H9 (cell line): ENCODE data around the gene TMC1. TPM values are rescaled to one million over a fixed set of nuclear protein-coding genes. Genes with fewer than 3 reads are reported as not detected.

Source experiments
- DNase-seq: peaks from one replicate; pipeline ENCODE4 v3.0.0-alpha.2; 2017
- H2AFZ ChIP-seq: one replicate; pipeline ENCODE4 v1.6.1; 2013; ENCODE audit warnings: mild to moderate bottlenecking, low read length, control low read depth, moderate library complexity
- H2AK5ac ChIP-seq: 2 replicates; pipeline ENCODE4 v1.6.1; 2013; ENCODE audit warnings: low read length, control low read depth, mixed read lengths; ENCODE audit not compliant: insufficient read length
- H2BK120ac ChIP-seq: one replicate; pipeline ENCODE4 v1.6.1; 2013; ENCODE audit warnings: low read depth, mild to moderate bottlenecking, low read length, control low read depth, inconsistent platforms; ENCODE audit not compliant: poor library complexity, severe bottlenecking
- H2BK12ac ChIP-seq: 2 replicates; pipeline ENCODE4 v1.6.1; 2013; ENCODE audit warnings: low read length, control low read depth, mixed read lengths, low read depth; ENCODE audit not compliant: insufficient read length
- H2BK15ac ChIP-seq: 2 replicates; pipeline ENCODE4 v1.6.1; 2013; ENCODE audit warnings: low read depth, low read length, control low read depth
- H2BK20ac ChIP-seq: one replicate; pipeline ENCODE4 v1.6.1; 2013; ENCODE audit warnings: low read depth, mild to moderate bottlenecking, low read length, control low read depth, inconsistent platforms; ENCODE audit not compliant: poor library complexity, severe bottlenecking
- H2BK5ac ChIP-seq: 2 replicates; pipeline ENCODE4 v1.6.1; 2013; ENCODE audit warnings: low read length, control low read depth, mixed read lengths; ENCODE audit not compliant: insufficient read length
- H3K14ac ChIP-seq: 2 replicates; pipeline ENCODE4 v1.6.1; 2013; ENCODE audit warnings: low read length, control low read depth; ENCODE audit not compliant: insufficient read depth
- H3K18ac ChIP-seq: 2 replicates; pipeline ENCODE4 v1.6.1; 2013; ENCODE audit warnings: low read depth, mild to moderate bottlenecking, mixed read lengths, low read length, control low read depth; ENCODE audit not compliant: insufficient read length
- H3K23ac ChIP-seq: 2 replicates; pipeline ENCODE4 v1.6.1; 2013; ENCODE audit warnings: low read length, control low read depth, mixed read lengths, low read depth; ENCODE audit not compliant: insufficient read length
- H3K23me2 ChIP-seq: 2 replicates; pipeline ENCODE4 v1.6.1; 2013; ENCODE audit warnings: low read depth, mild to moderate bottlenecking, mixed read lengths, low read length, control low read depth; ENCODE audit not compliant: insufficient read length, poor library complexity, severe bottlenecking
- H3K27ac ChIP-seq: 2 replicates; pipeline ENCODE4 v1.5.1; 2013; ENCODE audit warnings: low read length, control low read depth, mixed read lengths, low read depth; ENCODE audit not compliant: insufficient read length
- H3K27me3 ChIP-seq: 2 replicates; pipeline ENCODE4 v1.6.1; 2013; ENCODE audit warnings: low read length, control low read depth, inconsistent platforms; ENCODE audit not compliant: insufficient read depth
- H3K4ac ChIP-seq: 2 replicates; pipeline ENCODE4 v1.6.1; 2013; ENCODE audit warnings: low read depth, mild to moderate bottlenecking, control low read depth, inconsistent platforms, low read length, moderate library complexity
- H3K4me1 ChIP-seq: 2 replicates; pipeline ENCODE4 v1.6.1; 2013; ENCODE audit warnings: low read length, control low read depth, inconsistent platforms; ENCODE audit not compliant: insufficient read depth
- H3K4me2 ChIP-seq: 2 replicates; pipeline ENCODE4 v1.6.1; 2013; ENCODE audit warnings: low read length, control low read depth, mixed read lengths; ENCODE audit not compliant: insufficient read length, insufficient read depth
- H3K56ac ChIP-seq: 2 replicates; pipeline ENCODE4 v1.6.1; 2013; ENCODE audit warnings: low read depth, mild to moderate bottlenecking, mixed read lengths, low read length, control low read depth; ENCODE audit not compliant: insufficient read length
- H3K79me1 ChIP-seq: 2 replicates; pipeline ENCODE4 v1.6.1; 2013; ENCODE audit warnings: low read depth, mild to moderate bottlenecking, moderate library complexity, low read length, control low read depth, inconsistent platforms; ENCODE audit not compliant: insufficient read depth, poor library complexity, severe bottlenecking
- H3K79me2 ChIP-seq: 2 replicates; pipeline ENCODE4 v1.6.1; 2013; ENCODE audit warnings: low read length, control low read depth, inconsistent platforms; ENCODE audit not compliant: insufficient read depth
- H3K9ac ChIP-seq: 2 replicates; pipeline ENCODE4 v1.6.1; 2013; ENCODE audit warnings: low read length, control low read depth, mixed read lengths; ENCODE audit not compliant: insufficient read length; ENCODE audit errors: extremely low read depth
- H3K9me3 ChIP-seq: one replicate; pipeline ENCODE4 v1.6.1; 2013; ENCODE audit warnings: low read depth, low read length, inconsistent platforms; ENCODE audit not compliant: control insufficient read depth
- H3T11ph ChIP-seq: one replicate; pipeline ENCODE4 v1.6.1; 2013; ENCODE audit warnings: mild to moderate bottlenecking, low read length, control low read depth, inconsistent platforms
- H4K20me1 ChIP-seq: one replicate; pipeline ENCODE4 v1.6.1; 2013; ENCODE audit not compliant: control insufficient read depth, insufficient read length, insufficient read depth
- H4K5ac ChIP-seq: 2 replicates; pipeline ENCODE4 v1.6.1; 2013; ENCODE audit warnings: low read depth, mild to moderate bottlenecking, mixed read lengths, low read length, control low read depth; ENCODE audit not compliant: insufficient read length
- H4K8ac ChIP-seq: replicated peaks from 2 replicates; pipeline ENCODE4 v1.6.1; 2013; ENCODE audit warnings: low read length, control low read depth, mixed read lengths, low read depth; ENCODE audit not compliant: insufficient read length
- H4K91ac ChIP-seq: 2 replicates; pipeline ENCODE4 v1.6.1; 2013; ENCODE audit warnings: low read depth, mild to moderate bottlenecking, moderate library complexity, mixed read lengths, low read length, control low read depth; ENCODE audit not compliant: insufficient read length
- H3K27ac Mint-ChIP-seq, 3 experiments: 2 replicates in 2 of 3; 3 replicates in 1 of 3; pipeline ENCODE4 v1.8.0; 2020 to 2021; ENCODE audit warnings: mixed read lengths in 3 of 3, mild to moderate bottlenecking in 1 of 3, moderate library complexity in 1 of 3
- H3K27me3 Mint-ChIP-seq: 2 replicates; pipeline ENCODE4 v1.8.0; 2021; ENCODE audit warnings: low read depth, mild to moderate bottlenecking, moderate library complexity, mixed read lengths
- H3K36me3 Mint-ChIP-seq, 3 experiments: 2 replicates in 2 of 3; 3 replicates in 1 of 3; pipeline ENCODE4 v1.8.0; 2020 to 2021; ENCODE audit warnings: low read depth in 3 of 3, mixed read lengths in 3 of 3; ENCODE audit not compliant: insufficient read depth in 1 of 3
- H3K4me1 Mint-ChIP-seq, 2 experiments: 2 replicates each; pipeline ENCODE4 v1.8.0; 2020; ENCODE audit warnings: mixed read lengths in 2 of 2
- H3K4me3 Mint-ChIP-seq, 2 experiments: 2 replicates in 1 of 2; 3 replicates in 1 of 2; pipeline ENCODE4 v1.8.0; 2020 to 2021; ENCODE audit warnings: mild to moderate bottlenecking in 2 of 2, mixed read lengths in 2 of 2, moderate library complexity in 1 of 2
- H3K9me3 Mint-ChIP-seq, 2 experiments: 2 replicates in 1 of 2; 3 replicates in 1 of 2; pipeline ENCODE4 v1.8.0; 2020; ENCODE audit warnings: mild to moderate bottlenecking in 2 of 2, mixed read lengths in 2 of 2, moderate library complexity in 1 of 2
- CTCF ChIP-seq: fragments of 200-600 bp; sonication (generic); conservative IDR thresholded peaks from 3 replicates; pipeline ENCODE4 v1.8.0; 2021; ENCODE audit warnings: antibody characterized with exemption, mild to moderate bottlenecking
- WGBS: extraction: QIAGEN DNeasy Blood & Tissue Kit; methylation state at CpG from one replicate; pipeline ENCODE4 v1.1.7; 2013; ENCODE audit warnings: missing lambda C conversion rate, low lambda C conversion rate, mixed read lengths; ENCODE audit not compliant: insufficient read length; ENCODE audit errors: extremely low coverage; 5-methylcytosine and 5-hydroxymethylcytosine counted together
- total RNA-seq: library from RNA; stranded (reverse); gene quantifications from 2 replicates; pipeline ENCODE4 v1.2.1, GENCODE V29; 2021

The TMC1 gene
- total RNA-seq, 1 experiment from 2014 or later: 2.4 TPM

- Histone ChIP-seq H3K23me2 (no peaks in the 10 kb centered on the region), H3K56ac (no peak overlapping the region), H3K79me2 (no peaks in the 10 kb centered on the region), H3T11ph (no peak overlapping the region), H3K9me3 (no peaks in the 10 kb centered on the region), H2BK120ac (no peak overlapping the region), H4K91ac (no peak overlapping the region), H2BK5ac (no peak overlapping the region), H4K8ac (no peak overlapping the region), H2BK12ac (no peak overlapping the region), H3K27ac (no peak overlapping the region), H2AK5ac (no peak overlapping the region), H2BK20ac (no peak overlapping the region), H3K27me3 (no peaks in the 10 kb centered on the region), H3K14ac (no peak overlapping the region), H3K23ac (no peak overlapping the region), H4K5ac (no peak overlapping the region), H3K9ac (no peak overlapping the region), H3K4me2 (no peak overlapping the region), H2BK15ac (no peak overlapping the region), H3K4me1 (no peaks in the 10 kb centered on the region), H3K79me1 (no peaks in the 10 kb centered on the region), H4K20me1 (no peaks in the 10 kb centered on the region), H2AFZ (no peak overlapping the region), H3K4ac (no peak overlapping the region), H3K18ac (no peak overlapping the region)
- no peak for TF ChIP-seq CTCF
- Mint-ChIP-seq H3K4me3 (no peak overlapping the region), H3K27ac (no peak overlapping the region), H3K4me1 (peaks cover 5 to 12% of the 10 kb centered on the region in 2 experiments; a peak in 3 of 4 replicates), H3K9me3 (peaks cover 2 to 4% of the 10 kb centered on the region in 2 experiments; a peak in 4 of 5 replicates), H3K27me3 (no peaks in the 10 kb centered on the region), H3K36me3 (peaks cover 0 to 12% (median 0%) of the 10 kb centered on the region in 3 experiments; a peak in 2 of 7 replicates)
- no CpG with 5 or more reads among the region's 2 CpGs for WGBS
- no peak for DNase-seq
These were observed 140.2 kb downstream of the TMC1 start for GRCh38 chr9:72661401-72662135.
